Heart left ventricle (tissue), 16 donors: ENCODE measurements around the gene SCAMP1. TPM values are rescaled to one million over a fixed set of nuclear protein-coding genes. Genes with fewer than 3 reads are reported as not detected.

Experiments
- ATAC-seq, 4 donors: fragments of 200-7000 bp; cut with Tn5 transposase; one replicate each; pipeline ENCODE4 v1.9.1; 2020 to 2022; ENCODE audit warnings: moderate library complexity in 4 of 4, mild to moderate bottlenecking in 3 of 4, moderate number of reproducible peaks in 1 of 4
- DNase-seq, 5 donors: peaks; one replicate each; pipeline ENCODE4 v3.0.0-alpha.2; 2020
- H3K27ac ChIP-seq, 12 donors: fragments of 200-600 bp; sonication (generic) in 4 of 12; one replicate each; pipeline versions ENCODE4 v1.5.0 to v1.8.0; 2016 to 2022; ENCODE audit warnings: mild to moderate bottlenecking in 2 of 12
- H3K27me3 ChIP-seq, 9 donors: fragments of 200-600 bp; sonication (generic) in 2 of 9; one replicate each; pipeline versions ENCODE4 v1.5.1 to v1.8.0; 2016 to 2022; ENCODE audit warnings: mild to moderate bottlenecking in 3 of 9
- H3K36me3 ChIP-seq, 9 donors: fragments of 200-600 bp; sonication (generic) in 2 of 9; one replicate each; pipeline versions ENCODE4 v1.5.0 to v1.8.0; 2018 to 2022; ENCODE audit warnings: mild to moderate bottlenecking in 2 of 9
- H3K4me1 ChIP-seq, 12 donors: fragments of 200-600 bp; sonication (generic) in 4 of 12; one replicate each; pipeline versions ENCODE4 v1.5.0 to v1.8.0; 2016 to 2022; ENCODE audit warnings: mild to moderate bottlenecking in 3 of 12
- H3K4me3 ChIP-seq, 12 donors: fragments of 200-600 bp; sonication (generic) in 4 of 12; one replicate each; pipeline versions ENCODE4 v1.5.0 to v1.8.0; 2017 to 2022; ENCODE audit warnings: mild to moderate bottlenecking in 9 of 12, moderate library complexity in 4 of 12
- H3K9me3 ChIP-seq, 12 donors: fragments of 200-600 bp; sonication (generic) in 4 of 12; one replicate each; pipeline versions ENCODE4 v1.5.0 to v1.8.0; 2016 to 2022; ENCODE audit warnings: mild to moderate bottlenecking in 1 of 12
- POLR2A ChIP-seq, 2 donors: fragments of 450-650 bp; IDR thresholded peaks; one replicate each; pipeline ENCODE4 v1.6.1; 2017; ENCODE audit warnings: antibody characterized with exemption in 2 of 2, mild to moderate bottlenecking in 2 of 2, moderate library complexity in 2 of 2
- WGBS, 4 donors: extraction: QIAGEN DNeasy Blood & Tissue Kit in 2 of 4; methylation state at CpG; one replicate each; pipeline versions ENCODE4 v1.1.5 to v1.1.7; 2013 to 2018; 5-methylcytosine and 5-hydroxymethylcytosine counted together
- intact Hi-C, 10 donors: fragments of 100-400 bp; cut with DNase I; formaldehyde crosslinking; loops; one replicate each; pipeline versions ENCODE4 v1.11.1 to v1.14.2; 2022
- polyA plus RNA-seq, 2 donors: library from polyadenylated mRNA; stranded (reverse); fragments of 200-250 nt; gene quantifications; one replicate each; pipeline ENCODE4 v1.2.3, GENCODE V29; 2013
- total RNA-seq, 9 donors: library from RNA; depleted of rRNA in 2 of 9; stranded (reverse); fragments of >200 nt in 2 of 9; fragmentation: NEBNext Ultra II Directional in 3 of 9; extraction: Animal tissue kit (Norgen Biotek cat#: 25700) in 3 of 9; gene quantifications; one replicate each; pipeline versions ENCODE4 v1.1.0 to v1.2.4, GENCODE V29; 2016 to 2023
- TF ChIP-seq, protein P1 (sequence below), 12 donors: fragments of 200-600 bp; sonication (generic) in 4 of 12; IDR thresholded peaks; one replicate each; pipeline versions ENCODE4 v1.5.0 to v1.8.0; 2018 to 2022; ENCODE audit warnings: antibody characterized with exemption in 12 of 12, mild to moderate bottlenecking in 5 of 12
- donor health status: ischemic (EF 13 %, LVEDD 7.1; RV severe dilation, severe dysfunction).
- donor health status: healthy with polysubstance abuse.
- donor health status: DM: no; HTN: yes; CAD: no.
- donor health status: DM: no; HTN: no; CAD: no.
- donor health status: ischemic (EF 25% LVEDD 6.9; RV normal size, moderate dysfunction).
- donor health status: ischemic (EF 25% LVEDD 5.7; RV mildly dilated, moderate dysfunction).
- donor health status: healthy.
- donor health status: DM: yes; HTN: yes; CAD: no.
- donor health status: ischemic (EF 35%, LVEDD 5.7; RV mildly dilated, moderate dysfunction).
- donor health status: nonischemic (EF 11% LVEDD 7.7; RV severe dilation, severe dysfunction).
- donor health status: DM: yes; HTN: yes; CAD: no.
- donor health status: PGD.
- donor health status: ischemic (EF 29% LVEDD 5.4; RV normal size, mild dysfunction).
- donor health status: nonischemic (EF 23%, LVEDD 6.1; RV moderate dilation, normal function).

The SCAMP1 gene
- total and polyA plus RNA-seq, 11 donors, result 6.9 to 40.6 (median 33.7) TPM

GRCh38 chr5:78360674-78360923 is 182 bp downstream of the SCAMP1 start:
- TF ChIP-seq, protein P1, sequence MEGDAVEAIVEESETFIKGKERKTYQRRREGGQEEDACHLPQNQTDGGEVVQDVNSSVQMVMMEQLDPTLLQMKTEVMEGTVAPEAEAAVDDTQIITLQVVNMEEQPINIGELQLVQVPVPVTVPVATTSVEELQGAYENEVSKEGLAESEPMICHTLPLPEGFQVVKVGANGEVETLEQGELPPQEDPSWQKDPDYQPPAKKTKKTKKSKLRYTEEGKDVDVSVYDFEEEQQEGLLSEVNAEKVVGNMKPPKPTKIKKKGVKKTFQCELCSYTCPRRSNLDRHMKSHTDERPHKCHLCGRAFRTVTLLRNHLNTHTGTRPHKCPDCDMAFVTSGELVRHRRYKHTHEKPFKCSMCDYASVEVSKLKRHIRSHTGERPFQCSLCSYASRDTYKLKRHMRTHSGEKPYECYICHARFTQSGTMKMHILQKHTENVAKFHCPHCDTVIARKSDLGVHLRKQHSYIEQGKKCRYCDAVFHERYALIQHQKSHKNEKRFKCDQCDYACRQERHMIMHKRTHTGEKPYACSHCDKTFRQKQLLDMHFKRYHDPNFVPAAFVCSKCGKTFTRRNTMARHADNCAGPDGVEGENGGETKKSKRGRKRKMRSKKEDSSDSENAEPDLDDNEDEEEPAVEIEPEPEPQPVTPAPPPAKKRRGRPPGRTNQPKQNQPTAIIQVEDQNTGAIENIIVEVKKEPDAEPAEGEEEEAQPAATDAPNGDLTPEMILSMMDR (IDR thresholded peaks at IDR 0.05), result no peak
- no peak for TF ChIP-seq POLR2A (IDR thresholded peaks at IDR 0.05)
- Histone ChIP-seq H3K4me1 (peaks cover 0 to 29% (median 24%) of the 10 kb centered on the region in 12 donors), H3K27ac (peak overlapping the region; percentile 56 to 95 (median 92)), H3K4me3 (peak overlapping the region; percentile 76 to 97 (median 89)), H3K36me3 (peaks cover 0 to 10% (median 0%) of the 10 kb centered on the region in 9 donors), H3K27me3 (no peaks in the 10 kb centered on the region), H3K9me3 (no peaks in the 10 kb centered on the region)
- ATAC-seq, result peak in 1 of 4 donors; percentile 1
- WGBS, 4 donors, result 0% methylated on average over 17 to 26 of the region's 26 CpGs; no CpG with 5 or more reads in 1 of the 4 donors
- intact Hi-C loops, result loop anchor here in 7 of 10 donors (1.0 to 10.0 kb wide), 5 partner anchors 38 to 284 kb away; partner anchors contain the start of genes AP3B1 (in 6 of the 7) and LHFPL2 (in 2 of the 7)
- peak in 1 of 5 donors; percentile 74 for DNase-seq

DNA sequence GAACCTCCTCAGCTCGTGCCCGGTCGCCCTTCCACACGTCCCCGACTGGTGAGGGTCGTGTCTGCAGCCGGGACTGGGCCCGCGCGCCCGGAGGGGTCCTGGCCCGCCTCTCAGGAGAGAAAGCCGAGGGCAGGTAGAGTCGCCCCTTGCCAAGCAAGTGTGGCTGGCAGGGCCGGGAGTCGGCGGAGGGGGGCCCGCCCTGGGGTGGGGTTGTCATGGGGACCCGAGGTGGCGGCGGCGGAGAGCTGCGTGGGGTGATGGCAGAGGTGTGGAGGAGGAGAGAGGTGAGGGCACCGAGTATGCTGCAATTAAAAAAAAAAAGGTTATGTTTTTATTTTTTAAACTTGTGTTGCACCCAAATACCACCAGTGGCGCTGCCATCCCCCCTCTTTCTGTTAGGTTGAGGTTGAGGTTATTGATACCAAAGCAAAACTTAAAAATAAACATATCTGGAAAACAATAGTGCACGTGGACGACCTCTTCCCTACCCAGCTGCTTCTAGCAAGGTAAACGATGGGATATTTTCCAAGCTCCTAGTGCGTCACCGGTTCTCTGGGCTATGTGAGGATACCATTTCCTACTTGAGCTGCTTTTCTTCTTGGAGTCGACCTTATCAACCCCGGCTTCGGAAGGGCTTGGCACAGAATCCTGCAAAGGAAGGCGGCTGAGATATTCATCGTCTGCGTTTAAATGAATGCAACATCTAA is 660 bp downstream of the SCAMP1 start:
- Histone ChIP-seq H3K9me3 (no peaks in the 10 kb centered on the region), H3K27me3 (no peaks in the 10 kb centered on the region), H3K36me3 (peaks cover 0 to 10% (median 0%) of the 10 kb centered on the region in 9 donors), H3K4me3 (peak overlapping the region; percentile 76 to 97 (median 89)), H3K27ac (peak overlapping the region; percentile 56 to 95 (median 92)), H3K4me1 (peaks cover 0 to 29% (median 24%) of the 10 kb centered on the region in 12 donors)
- intact Hi-C loops, result loop anchor here in 7 of 10 donors (1.0 to 10.0 kb wide), 5 partner anchors 39 to 284 kb away; partner anchors contain the start of genes AP3B1 (in 6 of the 7) and LHFPL2 (in 2 of the 7)
- WGBS, 4 donors, result 0 to 1% (median 0%) methylated on average over 23 to 36 of the region's 36 CpGs
- no peak for TF ChIP-seq POLR2A (IDR thresholded peaks at IDR 0.05)
- TF ChIP-seq, protein P1 (IDR thresholded peaks at IDR 0.05), result peak in 4 of 12 donors; percentile 15 to 39 (median 28)
- DNase-seq (peak in 4 of 5 donors; percentile 59 to 64 (median 62)), ATAC-seq (peak; percentile 26 to 66 (median 50))

GRCh38 chr5:78361631-78361993 is 1.2 kb downstream of the SCAMP1 start:
- TF ChIP-seq POLR2A (IDR thresholded peaks at IDR 0.05), result no peak
- TF ChIP-seq, protein P1 (IDR thresholded peaks at IDR 0.05), result no peak
- no peak for DNase-seq
- peaks cover 0 to 29% (median 24%) of the 10 kb centered on the region in 12 donors for H3K4me1 ChIP-seq
- WGBS, 4 donors, result 8 to 14% (median 12%) methylated on average over 3 of the region's 3 CpGs
- peak overlapping the region; percentile 76 to 97 (median 89) for H3K4me3 ChIP-seq
- peak overlapping the region in 10 of 12 donors; percentile 32 to 95 (median 92) for H3K27ac ChIP-seq
- H3K9me3 ChIP-seq, result no peaks in the 10 kb centered on the region
- H3K27me3 ChIP-seq, result no peaks in the 10 kb centered on the region
- peaks cover 0 to 7% (median 0%) of the 10 kb centered on the region in 9 donors for H3K36me3 ChIP-seq
- no peak for ATAC-seq
- intact Hi-C loops, result loop anchor here in 5 of 10 donors (2.0 to 10.0 kb wide), 4 partner anchors 39 to 283 kb away; partner anchors contain the start of genes AP3B1 (in 2 of the 5) and LHFPL2 (in 2 of the 5)

GRCh38 chr5:78362220-78362619 is 1.8 kb downstream of the SCAMP1 start:
- no peak for TF ChIP-seq POLR2A (IDR thresholded peaks at IDR 0.05)
- TF ChIP-seq, protein P1 (IDR thresholded peaks at IDR 0.05), result no peak
- no peak for ATAC-seq
- H3K9me3 ChIP-seq, result no peaks in the 10 kb centered on the region
- no peak for DNase-seq
- WGBS, 4 donors, result 45 to 67% (median 51%) methylated on average over 3 of the region's 3 CpGs
- peaks cover 0 to 1% (median 0%) of the 10 kb centered on the region in 9 donors for H3K36me3 ChIP-seq
- no peaks in the 10 kb centered on the region for H3K27me3 ChIP-seq
- H3K4me3 ChIP-seq, result peak overlapping the region in 2 of 12 donors; percentile 90 to 94
- peaks cover 0 to 29% (median 24%) of the 10 kb centered on the region in 12 donors for H3K4me1 ChIP-seq
- intact Hi-C loops, result loop anchor here in 4 of 10 donors (5.0 to 10.0 kb wide), 3 partner anchors 40 to 283 kb away; partner anchors contain the start of gene LHFPL2 (in 2 of the 4)
- H3K27ac ChIP-seq, result peak overlapping the region in 2 of 12 donors; percentile 91 to 95
